HUES6 (cell line): ENCODE measurements around the gene ATRAID.

Experiments used
- H3K27ac ChIP-seq: 2 replicates; pipeline ENCODE4 v1.7.0; 2013; ENCODE audit warnings: low read depth, mild to moderate bottlenecking, low read length, inconsistent platforms
- H3K27me3 ChIP-seq: 2 replicates; pipeline ENCODE4 v1.6.1; 2013; ENCODE audit warnings: low read length; ENCODE audit not compliant: control insufficient read depth, insufficient read depth
- H3K36me3 ChIP-seq: 2 replicates; pipeline ENCODE4 v1.6.1; 2013; ENCODE audit warnings: low read length; ENCODE audit not compliant: control insufficient read depth, insufficient read depth
- H3K4me1 ChIP-seq: 2 replicates; pipeline ENCODE4 v1.6.1; 2013; ENCODE audit warnings: low read length; ENCODE audit not compliant: control insufficient read depth, insufficient read depth
- H3K4me3 ChIP-seq: 2 replicates; pipeline ENCODE4 v1.5.1; 2013; ENCODE audit warnings: low read depth, low read length
- H3K9ac ChIP-seq: one replicate; pipeline ENCODE4 v1.6.1; 2013; ENCODE audit warnings: mild to moderate bottlenecking, low read length
- H3K9me3 ChIP-seq: 2 replicates; pipeline ENCODE4 v1.6.1; 2013; ENCODE audit warnings: low read depth, low read length; ENCODE audit not compliant: control insufficient read depth, insufficient read depth

ATRAID gene

GRCh38 chr2:27211241-27211942 lies 449 bp upstream of the ATRAID start:
- H3K4me1 ChIP-seq = peaks cover 8% of the 10 kb centered on the region; the same call in 1 of the 2 replicates
- no peaks in the 10 kb centered on the region for H3K27me3 ChIP-seq
- peak overlapping the region; percentile 95 for H3K4me3 ChIP-seq
- H3K27ac ChIP-seq = peak overlapping the region; percentile 41
- no peaks in the 10 kb centered on the region for H3K9me3 ChIP-seq
- peak overlapping the region; percentile 98 for H3K9ac ChIP-seq
- H3K36me3 ChIP-seq = peaks cover 48% of the 10 kb centered on the region

- Histone ChIP-seq H3K4me1 (peaks cover 14% of the 10 kb centered on the region), H3K27ac (peak overlapping the region; percentile 99), H3K4me3 (peak overlapping the region; percentile 95), H3K36me3 (peaks cover 38% of the 10 kb centered on the region), H3K9me3 (no peaks in the 10 kb centered on the region), H3K27me3 (no peaks in the 10 kb centered on the region), H3K9ac (peak overlapping the region; percentile 99)
Measured at GRCh38 chr2:27212626-27213471, 1.0 kb downstream of the ATRAID start.

GRCh38 chr2:27214941-27215340 lies 3.1 kb downstream of the ATRAID start:
- Histone ChIP-seq H3K4me1 (peaks cover 16% of the 10 kb centered on the region), H3K4me3 (no peak overlapping the region), H3K27ac (no peak overlapping the region), H3K9ac (no peak overlapping the region), H3K36me3 (peaks cover 33% of the 10 kb centered on the region), H3K27me3 (no peaks in the 10 kb centered on the region), H3K9me3 (no peaks in the 10 kb centered on the region)

- peaks cover 46% of the 10 kb centered on the region for H3K36me3 ChIP-seq
Measured at GRCh38 chr2:27216416-27217137, 4.7 kb downstream of the ATRAID start.

DNA sequence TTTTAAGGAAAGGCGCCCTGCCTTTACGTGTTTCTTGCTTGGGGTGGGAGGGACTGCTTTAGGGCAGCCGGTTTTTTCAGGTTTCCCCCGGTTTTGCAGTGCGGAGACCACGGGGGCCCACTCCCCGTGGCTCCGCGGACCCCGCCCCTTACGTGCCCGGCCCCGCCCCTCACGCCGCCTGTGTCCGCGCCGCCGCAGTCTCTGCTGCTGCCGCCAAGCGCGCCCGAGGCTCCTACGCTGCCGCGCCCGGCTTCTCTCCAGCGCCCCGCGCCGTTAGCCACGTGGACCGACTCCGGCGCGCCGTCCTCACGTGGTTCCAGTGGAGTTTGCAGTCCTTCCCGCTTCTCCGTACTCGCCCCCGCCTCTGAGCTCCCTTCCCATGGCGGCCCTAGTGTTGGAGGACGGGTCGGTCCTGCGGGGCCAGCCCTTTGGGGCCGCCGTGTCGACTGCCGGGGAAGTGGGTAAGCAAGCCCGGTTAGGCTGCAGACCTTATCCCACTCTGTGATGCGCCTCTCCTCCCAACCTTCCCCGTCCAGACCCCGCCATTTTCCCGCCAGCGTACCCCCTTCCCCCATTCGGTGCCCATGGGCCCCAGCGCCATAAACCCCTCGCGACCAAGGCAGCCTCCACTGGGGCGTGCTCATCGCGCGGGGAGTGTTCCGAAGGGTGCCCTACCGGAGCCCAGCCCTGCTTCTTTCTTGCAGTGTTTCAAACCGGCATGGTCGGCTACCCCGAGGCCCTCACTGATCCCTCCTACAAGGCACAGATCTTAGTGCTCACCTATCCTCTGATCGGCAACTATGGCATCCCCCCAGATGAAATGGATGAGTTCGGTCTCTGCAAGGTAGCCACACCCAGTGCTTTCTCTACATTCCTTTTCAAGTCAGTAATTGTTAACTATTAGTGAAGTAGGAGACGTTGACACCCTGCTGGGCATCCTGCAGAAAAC lies 5.6 kb downstream of the ATRAID start, which contains the start of gene CAD:
TSS of gene CAD (plus strand) at position 197 of the 949 bp plus-strand sequence. CDS start at position 380, 183 bp downstream.
- peak within 1 kb of the TSS; percentile 99 for H3K27ac ChIP-seq
- peaks cover 55% of the 10 kb centered on the region for H3K36me3 ChIP-seq
- peak within 1 kb of the TSS; percentile 90 for H3K4me3 ChIP-seq
- no peaks in the 10 kb centered on the region for H3K27me3 ChIP-seq
- no peaks in the 10 kb centered on the region for H3K9me3 ChIP-seq
- peak within 1 kb of the TSS; percentile 99 for H3K9ac ChIP-seq
- H3K4me1 ChIP-seq = peaks cover 13% of the 10 kb centered on the region

More at GRCh38 chr2:27216416-27217137, 4.7 kb downstream of the ATRAID start:
- Histone ChIP-seq H3K9me3 (no peaks in the 10 kb centered on the region), H3K4me1 (peaks cover 13% of the 10 kb centered on the region), H3K9ac (peak overlapping the region; percentile 70), H3K27ac (peak overlapping the region; percentile 99), H3K27me3 (no peaks in the 10 kb centered on the region), H3K4me3 (peak overlapping the region; percentile 90)

GRCh38 chr2:27218614-27219013 lies 6.8 kb downstream of the ATRAID start:
- peak overlapping the region; percentile 90 for H3K4me3 ChIP-seq
- no peaks in the 10 kb centered on the region for H3K27me3 ChIP-seq
- H3K9me3 ChIP-seq = no peaks in the 10 kb centered on the region
- H3K27ac ChIP-seq = peak overlapping the region; percentile 99; the same call in 1 of the 2 replicates
- H3K36me3 ChIP-seq = peaks cover 66% of the 10 kb centered on the region
- H3K9ac ChIP-seq = peak overlapping the region; percentile 99
- peaks cover 13% of the 10 kb centered on the region for H3K4me1 ChIP-seq

- Histone ChIP-seq H3K36me3 (peaks cover 70% of the 10 kb centered on the region), H3K4me3 (no peak overlapping the region)
Measured at GRCh38 chr2:27219091-27219490, 7.2 kb downstream of the ATRAID start.

GRCh38 chr2:27220091-27220490 lies 8.2 kb downstream of the ATRAID start:
- no peak overlapping the region for H3K4me3 ChIP-seq
- no peaks in the 10 kb centered on the region for H3K27me3 ChIP-seq
- H3K27ac ChIP-seq = no peak overlapping the region
- no peak overlapping the region for H3K9ac ChIP-seq
- peaks cover 13% of the 10 kb centered on the region for H3K4me1 ChIP-seq
- H3K9me3 ChIP-seq = no peaks in the 10 kb centered on the region
- H3K36me3 ChIP-seq = peaks cover 78% of the 10 kb centered on the region

More at GRCh38 chr2:27219091-27219490, 7.2 kb downstream of the ATRAID start:
- peaks cover 13% of the 10 kb centered on the region for H3K4me1 ChIP-seq
- no peaks in the 10 kb centered on the region for H3K27me3 ChIP-seq
- no peaks in the 10 kb centered on the region for H3K9me3 ChIP-seq
- H3K27ac ChIP-seq = no peak overlapping the region
- H3K9ac ChIP-seq = no peak overlapping the region

GRCh38 chr2:27221166-27221565 lies 9.3 kb downstream of the ATRAID start:
- H3K9ac ChIP-seq = no peak overlapping the region
- no peaks in the 10 kb centered on the region for H3K9me3 ChIP-seq
- H3K27me3 ChIP-seq = no peaks in the 10 kb centered on the region
- no peak overlapping the region for H3K27ac ChIP-seq
- H3K4me3 ChIP-seq = no peak overlapping the region
- peaks cover 13% of the 10 kb centered on the region for H3K4me1 ChIP-seq
- peaks cover 82% of the 10 kb centered on the region for H3K36me3 ChIP-seq

DNA sequence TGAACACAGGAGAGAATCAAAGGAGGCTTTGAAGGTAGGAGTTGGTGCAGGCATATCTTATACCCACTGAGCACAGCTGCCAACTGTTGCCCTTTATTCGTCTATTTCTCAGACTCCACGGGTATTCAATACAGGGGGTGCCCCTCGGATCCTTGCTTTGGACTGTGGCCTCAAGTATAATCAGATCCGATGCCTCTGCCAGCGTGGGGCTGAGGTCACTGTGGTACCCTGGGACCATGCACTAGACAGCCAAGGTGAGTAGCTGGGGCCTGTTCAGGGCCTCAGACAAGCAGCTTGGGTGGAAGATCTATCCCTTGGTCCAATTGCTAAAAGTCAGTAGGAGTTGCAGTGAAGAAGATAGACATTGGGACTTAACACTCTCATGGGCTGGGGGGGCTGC lies 10.6 kb downstream of the ATRAID start:
- Histone ChIP-seq H3K4me3 (no peak overlapping the region), H3K27me3 (no peaks in the 10 kb centered on the region), H3K9me3 (no peaks in the 10 kb centered on the region), H3K27ac (no peak overlapping the region), H3K9ac (no peak overlapping the region), H3K4me1 (peaks cover 7% of the 10 kb centered on the region), H3K36me3 (peaks cover 88% of the 10 kb centered on the region)
